Smooth muscle cell (in vitro differentiated cells): ENCODE data around the gene CCDC171. TPM values are rescaled to one million over a fixed set of nuclear protein-coding genes. Genes with fewer than 3 reads are reported as not detected.
A peak's percentile ranks its signal among the peaks of the same experiment; 100 is the strongest.
"Not testable (repeated sequence)": the region's sequence is repeated elsewhere in the genome, so short reads cannot be mapped to it uniquely, and the experiment has no call there.

Experiments
- DNase-seq: peaks from one replicate; lab custom pipeline; 2025; ENCODE audit not compliant: unreplicated experiment; lab: John Stamatoyannopoulos, UW
- H2AFZ ChIP-seq: fragments of 200-600 bp; sonication (generic); 2 replicates; pipeline ENCODE4 v1.6.0; 2016; ENCODE audit warnings: antibody characterized with exemption, low read depth, mild to moderate bottlenecking
- H3F3A ChIP-seq: fragments of 200-600 bp; sonication (generic); 2 replicates; pipeline ENCODE4 v1.6.0; 2017; ENCODE audit warnings: antibody characterized with exemption, low read depth
- H3K27ac ChIP-seq: fragments of 200-600 bp; sonication (generic); 2 replicates; pipeline ENCODE4 v1.5.1; 2016; ENCODE audit warnings: low read depth, mild to moderate bottlenecking
- H3K27me3 ChIP-seq: fragments of 200-600 bp; sonication (generic); 2 replicates; pipeline ENCODE4 v1.6.1; 2016; ENCODE audit warnings: low read depth, mild to moderate bottlenecking
- H3K36me3 ChIP-seq: fragments of 200-600 bp; sonication (generic); 2 replicates; pipeline ENCODE4 v1.5.1; 2016; ENCODE audit warnings: low read depth
- H3K4me1 ChIP-seq: fragments of 200-600 bp; sonication (generic); 2 replicates; pipeline ENCODE4 v1.5.1; 2016; ENCODE audit warnings: low read depth
- H3K4me2 ChIP-seq: fragments of 200-600 bp; sonication (generic); 2 replicates; pipeline ENCODE4 v1.6.0; 2016; ENCODE audit warnings: mild to moderate bottlenecking
- H3K4me3 ChIP-seq: fragments of 200-600 bp; sonication (generic); 2 replicates; pipeline ENCODE4 v1.5.1; 2016; ENCODE audit warnings: mild to moderate bottlenecking
- H3K79me2 ChIP-seq: fragments of 200-600 bp; sonication (generic); 2 replicates; pipeline ENCODE4 v1.6.0; 2016; ENCODE audit warnings: low read depth, mild to moderate bottlenecking
- H3K9ac ChIP-seq: fragments of 200-600 bp; sonication (generic); 2 replicates; pipeline ENCODE4 v1.6.0; 2016; ENCODE audit warnings: low read depth
- H3K9me3 ChIP-seq: fragments of 200-600 bp; sonication (generic); replicated peaks from 2 replicates; pipeline ENCODE4 v1.5.1; 2016; ENCODE audit warnings: low read depth
- H4K20me1 ChIP-seq: fragments of 200-600 bp; sonication (generic); 2 replicates; pipeline ENCODE4 v1.6.0; 2016; ENCODE audit warnings: low read depth
- WGBS: methylation state at CpG from one replicate; pipeline ENCODE4 v1.1.7; 2016; ENCODE audit warnings: low lambda C conversion rate; 5-methylcytosine and 5-hydroxymethylcytosine counted together
- polyA plus RNA-seq: library from polyadenylated mRNA; unstranded; fragments of >200 nt; fragmentation: Nextera tagmentation; extraction: Ambion mirVana; gene quantifications from 2 replicates; pipeline ENCODE4 v1.2.1, GENCODE V29; 2016
- total RNA-seq: library from RNA; depleted of rRNA; stranded (reverse); fragments of >200 nt; gene quantifications from 2 replicates; pipeline ENCODE4 v1.2.3, GENCODE V29; 2014
- TF ChIP-seq, protein P1 (sequence below): fragments of 200-600 bp; sonication (generic); IDR thresholded peaks from 2 replicates; pipeline ENCODE4 v1.5.1; 2017; ENCODE audit warnings: borderline replicate concordance, mild to moderate bottlenecking, antibody characterized with exemption; ENCODE audit not compliant: insufficient read depth, poor library complexity, severe bottlenecking

Gene CCDC171
- total and polyA plus RNA-seq, 2 experiments from 2014 or later, result 0.46 to 2.3 TPM

- Histone ChIP-seq H3K4me1 (no peaks in the 10 kb centered on the region), H3K9me3 (no peaks in the 10 kb centered on the region), H3K27me3 (no peaks in the 10 kb centered on the region), H3K4me3 (no peak overlapping the region), H3F3A (no peaks in the 10 kb centered on the region), H3K36me3 (no peaks in the 10 kb centered on the region), H3K27ac (no peak overlapping the region), H2AFZ (peak overlapping the region; percentile 10), H3K9ac (no peak overlapping the region), H3K79me2 (no peaks in the 10 kb centered on the region), H3K4me2 (no peak overlapping the region), H4K20me1 (no peaks in the 10 kb centered on the region)
- no peak for DNase-seq
- TF ChIP-seq, protein P1, sequence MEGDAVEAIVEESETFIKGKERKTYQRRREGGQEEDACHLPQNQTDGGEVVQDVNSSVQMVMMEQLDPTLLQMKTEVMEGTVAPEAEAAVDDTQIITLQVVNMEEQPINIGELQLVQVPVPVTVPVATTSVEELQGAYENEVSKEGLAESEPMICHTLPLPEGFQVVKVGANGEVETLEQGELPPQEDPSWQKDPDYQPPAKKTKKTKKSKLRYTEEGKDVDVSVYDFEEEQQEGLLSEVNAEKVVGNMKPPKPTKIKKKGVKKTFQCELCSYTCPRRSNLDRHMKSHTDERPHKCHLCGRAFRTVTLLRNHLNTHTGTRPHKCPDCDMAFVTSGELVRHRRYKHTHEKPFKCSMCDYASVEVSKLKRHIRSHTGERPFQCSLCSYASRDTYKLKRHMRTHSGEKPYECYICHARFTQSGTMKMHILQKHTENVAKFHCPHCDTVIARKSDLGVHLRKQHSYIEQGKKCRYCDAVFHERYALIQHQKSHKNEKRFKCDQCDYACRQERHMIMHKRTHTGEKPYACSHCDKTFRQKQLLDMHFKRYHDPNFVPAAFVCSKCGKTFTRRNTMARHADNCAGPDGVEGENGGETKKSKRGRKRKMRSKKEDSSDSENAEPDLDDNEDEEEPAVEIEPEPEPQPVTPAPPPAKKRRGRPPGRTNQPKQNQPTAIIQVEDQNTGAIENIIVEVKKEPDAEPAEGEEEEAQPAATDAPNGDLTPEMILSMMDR, result no peak
- WGBS, result 79% methylated on average over 8 of the region's 8 CpGs
Observed at GRCh38 chr9:15524845-15525455, 27.9 kb upstream of the CCDC171 start.

- no peak overlapping the region for H3K4me3 ChIP-seq
- H3K9ac ChIP-seq, result no peak overlapping the region
- no peak overlapping the region for H3K27ac ChIP-seq
- H3K27me3 ChIP-seq, result no peaks in the 10 kb centered on the region
- no peaks in the 10 kb centered on the region for H3K9me3 ChIP-seq
- 54% methylated on average over 2 of the region's 2 CpGs for WGBS
- no peak for DNase-seq
- H4K20me1 ChIP-seq, result no peaks in the 10 kb centered on the region
- no peak overlapping the region for H3K4me2 ChIP-seq
- no peaks in the 10 kb centered on the region for H3F3A ChIP-seq
- no peak overlapping the region for H2AFZ ChIP-seq
- H3K4me1 ChIP-seq, result no peaks in the 10 kb centered on the region
- H3K36me3 ChIP-seq, result no peaks in the 10 kb centered on the region
- TF ChIP-seq, protein P1, result no peak
- H3K79me2 ChIP-seq, result no peaks in the 10 kb centered on the region
Observed at GRCh38 chr9:15525958-15526357, 26.9 kb upstream of the CCDC171 start.

- H3F3A ChIP-seq, H3K9me3 ChIP-seq: not testable (repeated sequence)
- 94% methylated on average over 5 of the region's 5 CpGs for WGBS
Observed at GRCh38 chr9:15527035-15527434, 25.8 kb upstream of the CCDC171 start.

GRCh38 chr9:15529566-15530324, 23.1 kb upstream of the CCDC171 start:
- TF ChIP-seq, protein P1, result no peak
- no peak overlapping the region for H3K4me3 ChIP-seq
- no peak overlapping the region for H2AFZ ChIP-seq
- H3F3A ChIP-seq, result no peaks in the 10 kb centered on the region
- no peak overlapping the region for H3K9ac ChIP-seq
- no peak overlapping the region for H3K4me2 ChIP-seq
- H3K36me3 ChIP-seq, result no peaks in the 10 kb centered on the region
- no peaks in the 10 kb centered on the region for H3K9me3 ChIP-seq
- H3K27me3 ChIP-seq, result no peaks in the 10 kb centered on the region
- no peaks in the 10 kb centered on the region for H3K4me1 ChIP-seq
- 78% methylated on average over 4 of the region's 4 CpGs for WGBS
- DNase-seq, result no peak
- H3K27ac ChIP-seq, result no peak overlapping the region
- H3K79me2 ChIP-seq, result no peaks in the 10 kb centered on the region
- H4K20me1 ChIP-seq, result no peaks in the 10 kb centered on the region

More at GRCh38 chr9:15527035-15527434, 25.8 kb upstream of the CCDC171 start:
- not testable (repeated sequence) for DNase-seq, H3K36me3 ChIP-seq, H3K4me2 ChIP-seq, H3K4me3 ChIP-seq, H2AFZ ChIP-seq, H4K20me1 ChIP-seq, H3K27ac ChIP-seq, H3K27me3 ChIP-seq, H3K4me1 ChIP-seq, H3K9ac ChIP-seq, H3K79me2 ChIP-seq
